T-helper 9 cell (primary cell): ENCODE data around the gene KIAA2012.
"Not testable (repeated sequence)": the region's sequence is repeated elsewhere in the genome, so short reads cannot be mapped to it uniquely, and the experiment has no call there.

ENCODE experiments used
- DNase-seq: peaks from one replicate; pipeline ENCODE4 v3.0.0-alpha.2; 2020

KIAA2012 gene

GRCh38 chr2:202118168-202118567, 45.1 kb downstream of the KIAA2012 start:
- no peak for DNase-seq

- DNase-seq: no peak
Measured at GRCh38 chr2:202120828-202121227, 47.8 kb downstream of the KIAA2012 start.

DNA sequence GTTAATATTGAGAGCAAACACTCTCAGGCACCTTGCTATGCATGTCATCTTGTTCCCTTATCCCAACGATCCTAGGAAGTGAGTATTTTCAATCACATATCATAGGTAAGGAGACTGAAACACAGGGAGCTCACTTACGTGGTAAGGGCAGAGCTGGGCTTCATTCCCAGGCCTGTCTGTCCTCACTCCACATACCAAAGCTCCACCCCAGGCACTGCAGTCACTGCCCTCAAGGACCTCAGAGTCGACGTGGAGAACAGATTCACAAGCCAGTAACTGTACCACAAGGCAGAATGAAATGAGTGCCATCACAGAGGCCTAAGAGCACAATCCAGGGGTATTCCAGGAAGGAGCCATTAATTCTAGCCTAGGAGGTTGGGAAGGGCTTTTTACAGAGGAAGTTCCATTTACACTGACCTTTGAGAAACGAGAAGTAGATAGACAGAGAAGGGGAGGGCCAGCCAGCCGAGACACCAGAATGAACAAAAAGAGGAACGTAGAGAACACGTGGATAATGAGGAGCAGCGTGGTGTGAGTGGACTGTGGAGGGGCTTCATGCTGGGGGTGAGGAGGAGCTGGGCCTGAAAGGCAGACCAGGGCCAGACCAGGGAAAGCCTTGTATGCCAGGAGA, 48.6 kb downstream of the KIAA2012 start:
- DNase-seq: no peak

GRCh38 chr2:202122163-202122540, 49.1 kb downstream of the KIAA2012 start:
- no peak for DNase-seq

DNA sequence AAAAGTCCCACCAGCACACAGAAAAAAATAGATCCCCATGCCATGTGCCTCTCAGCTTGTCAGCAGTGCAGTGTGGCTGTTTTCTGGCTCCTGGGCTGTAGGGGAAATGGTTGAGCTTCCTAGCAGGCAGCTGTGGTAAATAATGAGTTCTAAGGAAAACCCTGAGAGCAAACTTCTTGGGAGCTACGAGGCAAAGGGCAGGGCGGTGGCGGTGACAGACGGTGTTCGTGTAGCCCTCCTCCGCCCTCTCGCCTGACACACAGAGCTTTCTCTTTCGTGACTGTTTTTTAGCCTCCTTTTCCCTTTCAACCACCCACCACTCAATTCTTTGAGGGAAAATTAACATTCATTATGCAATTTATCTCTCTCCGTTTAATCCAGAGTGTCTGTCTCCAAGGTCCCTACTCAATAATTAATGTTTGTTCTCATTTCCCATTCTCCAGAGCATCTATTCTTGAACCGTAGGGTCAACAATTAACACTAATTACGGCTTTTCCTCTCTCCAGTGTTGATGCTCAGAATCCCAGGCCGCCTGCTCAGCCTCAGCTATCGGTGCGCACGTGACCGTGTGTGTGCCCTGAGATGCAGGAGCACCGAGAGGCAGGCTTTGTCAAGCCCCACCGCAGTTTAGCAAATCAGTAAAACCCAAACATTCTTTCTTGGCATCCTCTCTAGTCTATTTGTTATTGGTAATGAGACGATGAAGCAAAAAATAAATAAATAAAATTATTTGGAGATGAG, 50.1 kb downstream of the KIAA2012 start:
- DNase-seq: no peak

DNA sequence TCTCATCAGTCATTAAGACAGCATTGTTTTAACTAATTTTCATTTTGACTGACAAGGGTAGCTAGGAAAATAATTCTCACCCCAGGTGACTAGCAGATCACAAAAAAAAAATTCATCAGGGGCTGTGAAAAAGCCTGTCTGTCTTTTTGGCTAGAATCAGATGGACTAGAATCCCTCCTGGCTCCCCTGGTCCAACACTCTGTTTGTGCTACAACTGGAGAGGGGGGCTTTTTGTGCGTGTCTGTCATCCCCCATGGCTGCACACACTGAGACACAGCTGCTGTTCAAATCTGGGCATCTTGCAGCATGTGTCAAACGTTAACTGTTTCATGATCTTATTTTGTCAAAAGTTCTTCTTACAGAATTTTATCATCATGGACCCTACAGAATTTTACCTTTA, 51.2 kb downstream of the KIAA2012 start:
- DNase-seq: no peak

GRCh38 chr2:202127687-202128331, 54.8 kb downstream of the KIAA2012 start:
- DNase-seq: no peak

- DNase-seq: no peak
Measured at GRCh38 chr2:202129841-202130240, 56.8 kb downstream of the KIAA2012 start.

GRCh38 chr2:202133200-202133908, 60.3 kb downstream of the KIAA2012 start:
- DNase-seq: no peak

DNA sequence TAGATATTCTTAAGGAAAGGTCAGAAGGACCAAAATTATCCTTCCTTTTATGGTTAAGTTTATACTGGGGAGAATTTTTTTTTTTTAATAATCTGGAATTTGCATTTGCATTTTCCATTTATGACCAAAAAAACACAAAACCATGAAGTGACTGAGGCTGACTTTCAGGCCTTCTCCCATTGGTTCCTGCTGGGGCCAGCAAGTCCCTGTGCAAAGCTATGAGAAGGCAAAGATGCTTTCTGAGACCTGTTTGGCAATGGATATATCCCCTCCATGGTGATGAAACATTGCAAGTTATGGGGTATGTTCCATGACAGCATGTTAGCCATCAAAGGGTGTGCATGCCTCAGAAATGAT, 60.8 kb downstream of the KIAA2012 start:
- no peak for DNase-seq

DNA sequence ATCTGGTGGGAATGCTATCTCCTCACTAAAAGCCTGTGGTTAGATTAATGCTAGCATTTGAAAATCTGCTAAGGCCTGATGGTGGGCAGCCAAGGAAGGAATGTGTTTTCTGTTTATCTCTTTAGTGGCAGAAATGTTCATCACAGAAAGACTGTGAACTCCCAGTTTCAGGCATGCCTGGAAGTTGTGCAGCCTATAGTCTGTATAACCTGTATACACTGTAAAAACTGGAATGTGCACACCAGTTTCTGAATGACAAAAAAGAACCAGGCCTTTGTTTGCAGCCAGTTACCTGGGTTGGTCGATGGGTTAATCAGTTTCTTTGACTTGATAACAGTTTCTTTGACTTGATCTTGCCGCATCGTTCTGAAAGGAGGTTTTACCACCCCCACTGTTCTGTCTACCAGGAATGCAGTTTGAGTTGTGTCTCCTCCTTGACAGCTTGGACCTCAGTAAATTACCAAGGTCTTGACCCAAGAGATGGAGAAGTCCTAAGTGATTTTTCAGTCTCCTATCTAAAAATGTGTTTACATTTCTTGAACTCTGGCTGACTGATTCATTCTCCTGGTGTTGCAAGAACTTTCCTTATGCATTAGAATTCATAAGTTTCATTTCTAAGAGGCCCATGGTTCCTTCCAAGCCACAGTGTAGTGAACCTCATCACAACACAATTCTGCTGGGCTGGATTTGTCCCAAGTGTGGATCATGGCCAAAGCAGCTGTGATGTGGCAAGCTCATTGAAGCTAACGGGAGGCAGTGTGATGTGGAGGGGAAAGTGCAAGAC, 62.2 kb downstream of the KIAA2012 start:
- no peak for DNase-seq

DNA sequence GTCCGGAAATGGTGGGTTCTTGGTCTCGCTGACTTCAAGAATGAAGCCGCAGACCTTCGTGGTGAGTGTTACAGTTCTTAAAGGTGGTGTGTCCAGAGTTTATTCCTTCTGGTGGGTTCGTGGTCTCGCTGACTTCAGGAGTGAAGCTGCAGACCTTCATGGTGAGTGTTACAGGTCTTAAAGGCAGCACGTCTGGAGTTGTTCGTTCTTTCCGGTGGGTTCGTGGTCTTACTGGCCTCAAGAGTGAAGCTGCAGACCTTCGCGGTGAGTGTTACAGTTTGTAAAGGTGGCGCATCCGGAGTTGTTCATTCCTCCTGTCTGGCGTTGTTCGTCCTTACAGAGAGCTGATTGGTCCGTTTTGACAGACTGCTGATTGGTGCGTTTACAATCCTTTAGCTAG, 63.0 kb downstream of the KIAA2012 start:
- not testable (repeated sequence) for DNase-seq

DNA sequence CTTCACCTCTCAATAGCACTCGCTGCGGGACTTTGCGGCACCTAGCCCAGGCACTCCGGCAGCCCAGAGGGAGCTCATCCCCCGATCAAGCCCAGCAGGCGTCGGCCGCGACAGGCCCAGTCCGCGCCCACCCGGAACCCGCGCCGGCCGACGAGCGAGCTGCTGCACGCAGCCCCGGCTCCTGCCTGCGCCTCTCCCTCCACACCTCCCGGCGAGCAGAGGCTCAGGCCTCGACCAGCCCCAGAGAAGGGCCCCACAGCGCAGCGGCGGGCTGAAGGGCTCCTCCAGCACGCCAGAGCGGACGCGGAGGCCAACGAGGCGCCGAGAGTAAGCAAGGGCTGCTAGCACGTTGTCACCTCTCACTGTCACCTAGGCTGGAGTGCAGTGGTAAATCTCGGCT, 63.5 kb downstream of the KIAA2012 start:
- DNase-seq: no peak

GRCh38 chr2:202140522-202141252, 67.6 kb downstream of the KIAA2012 start:
- DNase-seq: no peak

GRCh38 chr2:202141329-202141947, 68.4 kb downstream of the KIAA2012 start:
- no peak for DNase-seq

GRCh38 chr2:202142540-202142939, 69.5 kb downstream of the KIAA2012 start:
- DNase-seq: no peak

GRCh38 chr2:202147775-202148174, 74.7 kb downstream of the KIAA2012 start:
- DNase-seq: no peak

DNA sequence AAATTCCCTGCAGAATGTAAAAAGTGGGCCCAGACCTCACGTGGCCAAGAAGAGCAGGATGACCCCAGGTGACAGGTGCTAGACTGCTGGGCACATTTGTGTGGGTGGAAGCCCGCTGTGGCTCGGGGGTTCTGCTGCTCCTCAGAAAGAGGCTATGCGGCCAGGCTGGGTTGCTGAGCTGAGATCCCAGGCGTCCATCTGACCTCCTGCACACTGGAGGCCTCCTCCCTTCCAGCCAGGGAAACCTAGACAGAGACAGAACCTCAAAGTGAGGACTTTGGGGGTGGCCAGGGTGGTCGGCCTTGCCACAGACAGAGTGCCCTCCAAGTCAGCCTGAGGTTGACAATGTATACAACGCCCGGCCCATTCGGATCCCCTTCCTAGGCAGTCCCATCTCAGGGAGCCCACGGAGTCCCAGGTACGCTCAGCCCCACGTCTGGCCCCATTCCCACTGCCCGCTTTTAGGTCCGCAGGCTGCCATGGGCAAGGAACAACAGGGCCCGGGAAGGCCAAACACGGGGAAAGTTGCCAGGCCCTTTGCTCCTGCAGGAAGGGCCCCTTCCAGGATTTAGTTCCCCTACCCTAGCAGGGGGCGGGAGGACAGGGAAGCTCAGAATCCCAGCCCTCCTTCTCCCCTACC, 75.6 kb downstream of the KIAA2012 start:
- no peak for DNase-seq

DNA sequence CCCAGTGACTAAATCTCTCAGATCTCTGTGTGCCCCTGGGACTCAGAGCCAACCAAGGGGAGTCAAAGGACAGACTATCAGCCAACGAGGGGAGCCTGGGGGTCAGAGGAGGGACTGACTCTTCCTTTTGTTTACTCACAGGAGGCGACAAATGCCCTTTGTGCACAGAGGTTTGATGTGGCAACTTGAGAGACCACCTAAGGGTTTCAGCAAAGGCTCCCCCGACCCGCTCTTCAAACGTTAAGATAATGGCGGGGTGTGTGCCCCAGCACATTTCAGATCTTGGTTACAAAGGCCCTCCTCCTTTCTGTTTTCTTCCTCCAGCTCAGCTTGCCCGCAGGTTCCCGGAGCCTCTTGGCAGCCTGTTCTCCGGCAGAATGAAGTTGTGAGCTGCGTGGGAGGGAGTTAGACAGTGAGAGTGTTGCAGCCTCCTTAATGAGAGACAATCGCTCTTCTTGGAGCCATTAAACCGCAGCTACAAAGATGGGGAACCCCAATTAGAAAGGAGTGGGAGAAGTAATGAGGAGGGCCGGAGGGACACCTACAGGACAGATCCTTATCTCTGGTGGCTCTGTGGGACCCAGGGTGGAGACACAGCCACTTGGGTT, 76.2 kb downstream of the KIAA2012 start:
- DNase-seq: no peak

DNA sequence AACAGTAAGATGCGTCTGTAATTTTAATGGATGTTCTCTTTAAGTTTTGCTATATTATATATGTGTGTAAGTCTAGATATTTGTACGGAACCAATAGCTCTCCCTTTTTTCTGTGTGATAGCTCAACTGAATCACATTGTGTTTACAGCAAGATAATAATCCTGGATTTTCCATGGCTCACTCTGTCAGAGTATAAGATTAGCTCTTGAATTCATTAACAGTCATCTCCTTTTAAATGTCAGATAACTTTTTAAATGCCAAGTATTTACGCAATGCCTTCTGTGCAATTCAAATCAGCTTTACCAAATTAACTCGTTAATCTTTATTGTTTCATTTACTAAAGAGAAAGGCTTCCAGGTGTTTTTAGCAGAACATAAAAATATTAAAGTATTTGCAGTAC, 76.9 kb downstream of the KIAA2012 start:
- no peak for DNase-seq
